GM19035 (cell line): ENCODE measurements around the gene PIP4P1.

Experiments
- ATAC-seq: cut with Tn5 transposase; IDR thresholded peaks from one replicate; pipeline ENCODE4 v1.9.1; 2021; ENCODE audit not compliant: unreplicated experiment

The PIP4P1 gene

GRCh38 chr14:20412411-20412810 is 48.8 kb downstream of the PIP4P1 start:
- ATAC-seq: peak; percentile 59

GRCh38 chr14:20409226-20409625 is 52.0 kb downstream of the PIP4P1 start:
- ATAC-seq: no peak
